HG02852 (cell line): Measurements from ENCODE around the gene CFD.
"Not testable (repeated sequence)": the region's sequence is repeated elsewhere in the genome, so short reads cannot be mapped to it uniquely, and the experiment has no call there.

Source experiments
- ATAC-seq: cut with Tn5 transposase; IDR thresholded peaks from one replicate; pipeline ENCODE4 v1.9.1; 2021; ENCODE audit warnings: mild to moderate bottlenecking, moderate library complexity; ENCODE audit not compliant: unreplicated experiment

Gene CFD

GRCh38 chr19:852136-853013 lies 7.1 kb upstream of the CFD start, which contains the start of gene ELANE:
Gene ELANE, plus strand, starts transcription at chr19:852303. Its CDS starts 26 bp downstream, at chr19:852329.
- ATAC-seq, result no peak

GRCh38 chr19:853014-853585 lies 6.4 kb upstream of the CFD start:
- no peak for ATAC-seq

- ATAC-seq, result not testable (repeated sequence)
Observed at GRCh38 chr19:853614-854220, 5.7 kb upstream of the CFD start.

GRCh38 chr19:854549-854948 lies 4.9 kb upstream of the CFD start:
- no peak for ATAC-seq

- ATAC-seq, result no peak
Observed at GRCh38 chr19:855142-855541, 4.3 kb upstream of the CFD start.

GRCh38 chr19:855566-856120 lies 3.8 kb upstream of the CFD start:
- ATAC-seq, result no peak

GRCh38 chr19:858284-858683 lies 1.2 kb upstream of the CFD start:
- no peak for ATAC-seq

- ATAC-seq, result no peak
Observed at GRCh38 chr19:861141-861755, 1.8 kb downstream of the CFD start.

GRCh38 chr19:861756-862580 lies 2.5 kb downstream of the CFD start:
- no peak for ATAC-seq

- ATAC-seq, result no peak
Observed at GRCh38 chr19:862581-863314, 3.3 kb downstream of the CFD start.

GRCh38 chr19:863315-863620 lies 3.8 kb downstream of the CFD start:
- no peak for ATAC-seq

- no peak for ATAC-seq
Observed at GRCh38 chr19:866769-867300, 7.4 kb downstream of the CFD start.

GRCh38 chr19:867301-867793 lies 7.9 kb downstream of the CFD start:
- no peak for ATAC-seq

- ATAC-seq, result no peak
Observed at GRCh38 chr19:867855-868457, 8.5 kb downstream of the CFD start.

- ATAC-seq, result no peak
Observed at GRCh38 chr19:868458-869244, 9.2 kb downstream of the CFD start.

- no peak for ATAC-seq
Observed at GRCh38 chr19:869245-870177, 10.0 kb downstream of the CFD start.

GRCh38 chr19:870314-870713 lies 10.8 kb downstream of the CFD start:
- ATAC-seq, result no peak
